OCI-LY3 (cell line): ENCODE data around the gene FDPS.

Source experiments
- EZH2phosphoT487 ChIP-seq: fragments of 200-600 bp; shearing (Covaris generic); IDR thresholded peaks from 2 replicates; pipeline ENCODE4 v1.6.1; 2018; ENCODE audit warnings: antibody characterized with exemption, mixed run types, low read depth
- TF ChIP-seq, protein P1 (sequence below): fragments of 200-600, 300-600 bp; sonication (generic); IDR thresholded peaks from 2 replicates; pipeline ENCODE4 v1.5.1; 2014; ENCODE audit warnings: antibody characterized with exemption, low read length, low read depth

GRCh38 chr1:155305881-155306391, 2.7 kb upstream of the FDPS start:
- TF ChIP-seq, protein P1, sequence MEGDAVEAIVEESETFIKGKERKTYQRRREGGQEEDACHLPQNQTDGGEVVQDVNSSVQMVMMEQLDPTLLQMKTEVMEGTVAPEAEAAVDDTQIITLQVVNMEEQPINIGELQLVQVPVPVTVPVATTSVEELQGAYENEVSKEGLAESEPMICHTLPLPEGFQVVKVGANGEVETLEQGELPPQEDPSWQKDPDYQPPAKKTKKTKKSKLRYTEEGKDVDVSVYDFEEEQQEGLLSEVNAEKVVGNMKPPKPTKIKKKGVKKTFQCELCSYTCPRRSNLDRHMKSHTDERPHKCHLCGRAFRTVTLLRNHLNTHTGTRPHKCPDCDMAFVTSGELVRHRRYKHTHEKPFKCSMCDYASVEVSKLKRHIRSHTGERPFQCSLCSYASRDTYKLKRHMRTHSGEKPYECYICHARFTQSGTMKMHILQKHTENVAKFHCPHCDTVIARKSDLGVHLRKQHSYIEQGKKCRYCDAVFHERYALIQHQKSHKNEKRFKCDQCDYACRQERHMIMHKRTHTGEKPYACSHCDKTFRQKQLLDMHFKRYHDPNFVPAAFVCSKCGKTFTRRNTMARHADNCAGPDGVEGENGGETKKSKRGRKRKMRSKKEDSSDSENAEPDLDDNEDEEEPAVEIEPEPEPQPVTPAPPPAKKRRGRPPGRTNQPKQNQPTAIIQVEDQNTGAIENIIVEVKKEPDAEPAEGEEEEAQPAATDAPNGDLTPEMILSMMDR, result no peak
- no peak for TF ChIP-seq EZH2phosphoT487
